Mesenteric fat pad (tissue), 1 donor: Measurements from ENCODE around the gene TMEM81. TPM values are rescaled to one million over a fixed set of nuclear protein-coding genes. Genes with fewer than 3 reads are reported as not detected.

Experiments used
- DNase-seq: peaks from one replicate; pipeline ENCODE4 v3.0.0-alpha.2; 2020; ENCODE audit warnings: low spot score
- total RNA-seq: library from RNA; stranded (reverse); fragmentation: NEBNext Ultra II Directional; extraction: Animal tissue kit (Norgen Biotek cat#: 25700); gene quantifications from one replicate; pipeline ENCODE4 v1.2.1, GENCODE V29; 2021
- donor health status: DM: yes; HTN: yes; CAD: no.

The TMEM81 gene
- total RNA-seq, 1 donor from 2014 or later, result 2.2 TPM

DNA sequence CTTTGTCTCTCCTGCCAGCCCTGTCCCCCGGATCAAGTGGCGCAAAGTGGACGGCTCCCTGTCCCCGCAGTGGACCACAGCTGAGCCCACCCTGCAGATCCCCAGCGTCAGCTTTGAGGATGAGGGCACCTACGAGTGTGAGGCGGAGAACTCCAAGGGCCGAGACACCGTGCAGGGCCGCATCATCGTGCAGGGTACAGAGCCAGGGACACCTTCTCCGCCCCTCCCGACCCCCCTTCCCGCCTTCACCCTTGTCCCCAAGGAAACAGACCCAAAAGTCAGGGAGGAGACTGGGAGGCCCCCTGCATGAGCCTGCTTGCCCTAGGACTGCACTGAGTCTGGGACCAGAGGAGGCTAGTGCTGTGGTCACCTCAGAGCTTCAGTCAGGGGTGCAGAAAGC lies 23.0 kb downstream of the TMEM81 start:
- no peak for DNase-seq

- DNase-seq, result no peak
Measured at GRCh38 chr1:205060746-205061145, 23.5 kb downstream of the TMEM81 start.

DNA sequence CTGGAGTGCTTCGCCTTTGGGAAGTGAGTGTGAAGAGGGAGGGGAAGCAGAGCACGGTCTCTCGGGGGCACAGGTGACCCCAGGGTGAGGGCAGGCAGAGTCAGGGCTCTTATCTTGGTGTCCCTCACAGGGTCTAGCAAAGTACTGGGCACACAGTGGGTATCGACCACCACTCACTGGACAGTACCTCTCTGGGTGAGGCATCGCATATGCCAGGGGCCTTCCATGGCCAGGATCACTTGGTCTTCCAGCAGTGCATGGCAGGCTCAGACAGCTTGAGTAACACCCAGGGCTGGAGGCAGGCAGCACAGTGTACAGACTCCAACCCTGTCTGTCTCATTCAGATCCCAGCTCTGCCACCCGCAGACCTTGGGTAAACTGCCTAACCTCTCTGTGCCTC lies 24.6 kb downstream of the TMEM81 start:
- no peak for DNase-seq

DNA sequence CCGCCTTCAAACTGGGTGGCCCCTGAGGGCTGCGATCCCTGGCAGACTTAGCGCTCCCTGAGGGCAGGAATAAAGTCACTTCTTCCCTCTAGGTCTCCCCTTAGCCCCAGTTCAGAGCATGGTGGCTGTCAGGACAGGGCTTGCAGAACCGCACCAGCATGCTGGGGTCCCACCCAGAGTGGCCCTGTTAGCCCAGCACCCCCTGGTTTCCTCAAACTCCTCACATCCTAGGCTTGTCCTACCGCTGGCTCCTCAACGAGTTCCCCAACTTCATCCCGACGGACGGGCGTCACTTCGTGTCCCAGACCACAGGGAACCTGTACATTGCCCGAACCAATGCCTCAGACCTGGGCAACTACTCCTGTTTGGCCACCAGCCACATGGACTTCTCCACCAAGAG lies 25.4 kb downstream of the TMEM81 start:
- DNase-seq, result no peak

DNA sequence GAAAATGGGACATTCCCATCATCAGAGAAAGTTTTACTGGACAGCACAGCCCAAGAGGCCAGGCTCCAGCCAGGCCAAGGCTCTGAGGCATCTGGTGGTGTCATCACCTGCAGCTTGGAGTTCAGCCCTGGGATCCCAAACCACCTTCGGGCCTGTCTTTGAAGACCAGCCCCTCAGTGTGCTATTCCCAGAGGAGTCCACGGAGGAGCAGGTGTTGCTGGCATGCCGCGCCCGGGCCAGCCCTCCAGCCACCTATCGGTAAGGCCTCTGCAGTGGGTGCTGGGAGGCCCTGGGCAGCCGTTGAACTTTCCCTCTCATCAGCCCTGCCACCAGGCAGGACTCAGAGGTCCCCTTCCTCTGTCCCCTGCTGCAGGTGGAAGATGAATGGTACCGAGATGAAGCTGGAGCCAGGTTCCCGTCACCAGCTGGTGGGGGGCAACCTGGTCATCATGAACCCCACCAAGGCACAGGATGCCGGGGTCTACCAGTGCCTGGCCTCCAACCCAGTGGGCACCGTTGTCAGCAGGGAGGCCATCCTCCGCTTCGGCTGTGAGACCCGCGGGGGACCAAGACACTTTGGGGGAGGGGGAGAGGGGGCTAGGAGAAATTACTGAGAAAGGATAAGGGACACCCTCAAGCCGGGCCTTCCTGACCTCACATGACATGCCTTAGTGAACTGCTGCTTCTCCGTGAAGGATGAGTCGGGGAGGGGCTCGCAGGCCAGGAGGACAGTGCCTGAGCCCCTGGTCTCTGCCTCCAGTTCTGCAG lies 26.3 kb downstream of the TMEM81 start:
- no peak for DNase-seq

DNA sequence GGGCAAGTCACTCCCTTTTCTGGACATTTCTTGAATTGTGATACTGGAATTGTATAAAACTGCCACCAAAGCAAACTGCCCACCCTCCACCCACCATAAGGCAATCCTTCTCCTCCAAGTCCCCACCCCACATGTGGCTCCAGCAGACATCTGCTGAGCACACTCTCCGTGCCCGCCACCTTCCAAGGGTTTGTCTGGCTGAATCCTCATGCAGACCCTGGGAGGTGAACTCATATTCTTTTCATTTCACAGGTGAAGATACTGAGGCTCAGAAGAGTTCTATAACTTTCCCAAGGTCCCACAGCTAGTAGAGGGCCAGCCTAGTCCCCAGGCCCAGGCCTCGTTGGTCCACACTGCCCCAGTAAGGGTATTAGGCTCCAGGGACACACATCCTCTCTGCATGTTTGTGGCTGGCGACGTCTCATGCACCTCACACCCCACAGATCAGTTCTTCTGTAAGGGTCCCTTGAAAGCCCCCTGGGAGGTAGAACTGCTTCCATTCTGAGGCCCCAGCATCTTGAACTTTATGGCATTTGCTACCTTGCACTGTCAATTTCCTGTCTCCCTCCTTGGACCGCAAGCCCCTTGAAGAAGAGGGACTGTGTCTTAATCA lies 27.2 kb downstream of the TMEM81 start:
- DNase-seq, result no peak

DNA sequence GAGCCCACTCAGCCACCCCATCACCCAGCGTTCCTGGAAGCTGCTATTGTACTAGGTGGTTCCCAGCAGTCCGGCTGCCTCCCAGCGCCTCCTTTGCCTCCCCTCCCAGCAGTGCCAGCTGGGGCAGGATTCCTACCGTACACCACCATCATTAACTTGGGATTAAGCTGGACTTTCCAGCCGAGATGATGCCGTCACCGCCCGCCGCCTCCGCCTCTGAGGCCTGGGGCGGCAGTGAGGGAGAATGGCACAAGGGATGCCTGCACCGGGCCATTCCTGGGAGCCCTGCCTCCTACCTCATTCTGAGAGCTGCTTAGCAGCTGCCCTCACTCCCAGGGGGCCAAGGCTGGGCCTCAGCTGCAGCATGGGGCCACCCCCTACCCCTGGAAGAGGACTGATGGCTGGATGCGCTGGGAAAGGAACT lies 28.1 kb downstream of the TMEM81 start:
- no peak for DNase-seq

GRCh38 chr1:205054013-205054412 lies 30.2 kb downstream of the TMEM81 start:
- DNase-seq, result no peak

DNA sequence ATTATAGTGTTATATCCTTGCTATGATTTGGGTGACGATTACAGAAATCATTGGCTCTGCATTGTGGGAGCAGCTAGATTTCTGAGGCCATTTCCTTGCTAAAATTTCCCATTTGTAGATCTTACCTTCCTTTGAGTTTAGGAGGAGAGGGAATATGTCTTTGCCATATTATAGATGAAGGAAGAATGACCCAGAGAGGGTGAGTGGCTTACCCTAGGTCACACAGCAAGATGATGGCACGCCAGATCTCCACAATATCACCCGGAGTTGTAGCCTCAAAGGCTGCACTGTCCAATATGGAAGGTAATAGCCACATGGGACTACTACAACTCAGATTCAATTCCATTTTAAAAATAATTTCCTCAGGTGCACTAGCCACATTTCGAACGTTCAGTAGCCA lies 31.0 kb downstream of the TMEM81 start:
- DNase-seq, result no peak

- DNase-seq, result no peak
Measured at GRCh38 chr1:205052690-205053089, 31.6 kb downstream of the TMEM81 start.

GRCh38 chr1:205049479-205049878 lies 34.8 kb downstream of the TMEM81 start:
- DNase-seq, result no peak

DNA sequence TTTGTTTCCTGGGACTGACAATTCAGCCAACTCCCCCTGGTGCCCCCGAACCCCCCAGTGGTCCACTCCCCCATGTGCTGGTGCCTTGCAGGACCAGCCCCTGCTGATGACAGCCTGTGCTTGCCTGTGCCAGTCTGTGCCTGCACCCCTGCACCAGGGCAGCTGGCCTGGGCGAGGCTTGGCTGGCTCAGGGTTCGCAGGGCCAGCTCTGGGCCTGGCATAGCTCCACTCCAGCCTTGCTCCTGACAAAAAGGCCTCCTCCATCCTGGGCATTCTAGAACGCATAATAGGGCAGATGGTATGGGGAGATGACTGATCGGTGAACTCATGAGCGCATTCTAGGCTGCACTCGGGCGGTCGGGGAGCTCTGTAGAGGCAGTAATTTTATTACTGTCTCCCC lies 35.9 kb downstream of the TMEM81 start:
- no peak for DNase-seq

DNA sequence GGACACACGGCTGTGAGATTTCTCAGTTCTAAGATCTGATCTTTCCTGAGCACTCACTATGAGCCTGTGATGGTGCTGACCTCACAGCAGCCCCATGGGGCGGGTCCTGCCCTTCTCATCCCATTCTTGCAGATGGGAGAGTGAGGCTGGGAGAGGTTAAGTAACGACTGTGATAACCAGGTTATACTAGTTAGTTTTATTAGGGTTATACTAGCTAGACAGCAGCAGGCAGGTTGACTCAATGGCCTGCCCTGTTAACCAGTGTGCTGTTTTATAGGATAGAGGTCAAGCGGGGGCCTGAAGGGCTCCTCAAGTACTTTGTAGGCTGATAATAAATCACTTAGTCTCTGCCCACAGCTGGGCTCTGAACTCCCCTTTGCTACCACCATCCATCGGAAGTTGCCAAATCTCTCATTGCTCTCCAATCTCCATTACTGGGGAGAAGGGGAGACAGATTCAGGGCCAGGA lies 36.5 kb downstream of the TMEM81 start:
- DNase-seq, result no peak

GRCh38 chr1:205046870-205047269 lies 37.4 kb downstream of the TMEM81 start:
- DNase-seq, result no peak

GRCh38 chr1:205045146-205045545 lies 39.1 kb downstream of the TMEM81 start:
- no peak for DNase-seq

GRCh38 chr1:205044741-205045140 lies 39.5 kb downstream of the TMEM81 start:
- DNase-seq, result no peak

GRCh38 chr1:205043866-205044265 lies 40.4 kb downstream of the TMEM81 start:
- DNase-seq, result no peak

- DNase-seq, result no peak
Measured at GRCh38 chr1:205042911-205043806, 41.1 kb downstream of the TMEM81 start, which contains the start of gene CNTN2. TSS of gene CNTN2 (plus strand) at chr1:205043212. CDS start at chr1:205053186, 9,974 bp downstream.

GRCh38 chr1:205041998-205042910 lies 42.0 kb downstream of the TMEM81 start:
- DNase-seq, result no peak

DNA sequence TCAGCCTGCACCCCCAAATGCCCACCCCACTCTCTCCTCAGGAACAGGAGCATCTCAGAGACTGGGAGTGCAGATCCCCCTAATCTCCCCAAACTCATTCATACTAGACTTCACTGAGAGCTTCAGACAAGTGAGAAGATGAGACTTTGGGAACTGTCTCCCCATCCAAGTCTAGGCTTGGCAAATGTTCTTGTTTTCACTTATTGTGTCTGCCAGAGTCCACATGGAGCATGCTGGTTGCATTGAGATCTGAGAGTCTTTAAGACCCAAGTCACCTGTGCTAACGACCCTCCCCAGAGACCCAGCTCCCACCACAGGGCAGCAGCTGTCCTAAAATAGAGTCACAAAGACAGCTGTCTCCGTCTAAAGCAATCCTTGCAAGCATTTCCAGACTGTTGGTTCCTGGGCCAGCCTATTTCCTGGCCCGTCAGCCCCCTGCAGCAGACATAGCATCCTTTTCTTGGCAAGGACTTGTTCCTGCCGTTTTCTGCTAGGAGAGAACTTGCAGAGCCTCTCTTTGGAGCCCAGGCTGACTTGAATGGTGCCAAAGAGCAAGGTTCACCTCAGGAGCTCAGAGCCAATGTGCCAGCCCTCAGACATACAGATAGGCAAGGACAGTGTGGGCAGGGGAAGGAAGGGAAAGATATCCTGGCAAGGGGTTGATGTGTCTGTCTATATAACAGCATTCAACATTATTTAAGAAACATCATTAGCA lies 43.1 kb downstream of the TMEM81 start:
- DNase-seq, result no peak
